GM23338 (cell line): ENCODE measurements around the gene MAN2C1. TPM values are rescaled to one million over a fixed set of nuclear protein-coding genes. Genes with fewer than 3 reads are reported as not detected.
"Not testable (repeated sequence)": the region's sequence is repeated elsewhere in the genome, so short reads cannot be mapped to it uniquely, and the experiment has no call there.

ENCODE experiments used
- ATAC-seq: fragments of 200-7000 bp; cut with Tn5 transposase; 3 replicates; pipeline ENCODE4 v1.9.1; 2020
- DNase-seq: peaks from one replicate; pipeline ENCODE4 v3.0.0-alpha.2; 2015; ENCODE audit warnings: low spot score
- H2AFZ ChIP-seq: fragments of 200-600 bp; sonication (generic); 2 replicates; pipeline ENCODE4 v1.8.0; 2016; ENCODE audit warnings: antibody characterized with exemption, mild to moderate bottlenecking, moderate library complexity
- H3F3A ChIP-seq: fragments of 200-600 bp; sonication (generic); replicated peaks from 2 replicates; pipeline ENCODE4 v1.8.0; 2017; ENCODE audit warnings: antibody characterized with exemption, mixed run types, low read depth
- H3K27ac ChIP-seq: fragments of 200-600 bp; sonication (generic); 2 replicates; pipeline ENCODE4 v1.6.1; 2016; ENCODE audit warnings: low read depth
- H3K27me3 ChIP-seq: fragments of 200-600 bp; sonication (generic); 2 replicates; pipeline ENCODE4 v1.8.0; 2016; ENCODE audit warnings: mild to moderate bottlenecking, mixed run types, moderate library complexity; ENCODE audit not compliant: insufficient read depth
- H3K36me3 ChIP-seq: fragments of 200-600 bp; sonication (generic); 2 replicates; pipeline ENCODE4 v1.8.0; 2016; ENCODE audit warnings: mild to moderate bottlenecking; ENCODE audit not compliant: insufficient read depth
- H3K4me1 ChIP-seq: fragments of 200-600 bp; sonication (generic); 2 replicates; pipeline ENCODE4 v1.8.0; 2016; ENCODE audit warnings: mild to moderate bottlenecking, moderate library complexity; ENCODE audit not compliant: insufficient read depth
- H3K4me2 ChIP-seq: fragments of 200-600 bp; sonication (generic); 2 replicates; pipeline ENCODE4 v1.7.1; 2017; ENCODE audit warnings: mixed run types
- H3K4me3 ChIP-seq: fragments of 200-600 bp; sonication (generic); 2 replicates; pipeline ENCODE4 v1.6.1; 2016; ENCODE audit warnings: mixed run types
- H3K79me2 ChIP-seq: fragments of 200-600 bp; sonication (generic); replicated peaks from 2 replicates; pipeline ENCODE4 v1.8.0; 2017; ENCODE audit warnings: mild to moderate bottlenecking; ENCODE audit not compliant: insufficient read depth
- H3K9me2 ChIP-seq: fragments of 200-600 bp; sonication (generic); 2 replicates; pipeline ENCODE4 v1.8.0; 2017; ENCODE audit not compliant: insufficient read depth
- H4K20me1 ChIP-seq: fragments of 200-600 bp; sonication (generic); replicated peaks from 2 replicates; pipeline ENCODE4 v1.8.0; 2017; ENCODE audit warnings: mild to moderate bottlenecking; ENCODE audit not compliant: insufficient read depth
- H3K27ac Mint-ChIP-seq: 2 replicates; pipeline ENCODE4 v1.8.0; 2020; ENCODE audit warnings: inconsistent platforms, mild to moderate bottlenecking, moderate library complexity, mixed read lengths
- H3K27me3 Mint-ChIP-seq: 3 replicates; pipeline ENCODE4 v1.8.0; 2022; ENCODE audit warnings: low read depth, mild to moderate bottlenecking, moderate library complexity, mixed read lengths, inconsistent platforms; ENCODE audit not compliant: insufficient read depth, poor library complexity
- H3K36me3 Mint-ChIP-seq: 3 replicates; pipeline ENCODE4 v1.8.0; 2021; ENCODE audit warnings: low read depth, mild to moderate bottlenecking, inconsistent platforms, moderate library complexity, mixed read lengths
- H3K4me1 Mint-ChIP-seq: 3 replicates; pipeline ENCODE4 v1.8.0; 2020; ENCODE audit warnings: mild to moderate bottlenecking, inconsistent platforms, mixed read lengths
- H3K4me3 Mint-ChIP-seq: 3 replicates; pipeline ENCODE4 v1.8.0; 2021; ENCODE audit warnings: moderate library complexity, mild to moderate bottlenecking, inconsistent platforms, mixed read lengths
- H3K9me3 Mint-ChIP-seq: 3 replicates; pipeline ENCODE4 v1.8.0; 2020; ENCODE audit warnings: moderate library complexity, mild to moderate bottlenecking, inconsistent platforms, mixed read lengths
- CREB1 ChIP-seq: fragments of 250-450 bp; sonication (Bioruptor Pico); IDR thresholded peaks from 2 replicates; pipeline ENCODE4 v1.5.0; 2020; ENCODE audit warnings: low read depth, mild to moderate bottlenecking, moderate library complexity
- STAT1 ChIP-seq: IDR thresholded peaks from one replicate; pipeline ENCODE4 v1.6.1; 2016; ENCODE audit warnings: antibody characterized with exemption; ENCODE audit not compliant: unreplicated experiment
- polyA plus RNA-seq: library from polyadenylated mRNA; unstranded; fragments of >200 nt; fragmentation: Nextera tagmentation; extraction: Ambion mirVana; gene quantifications from 2 replicates; pipeline ENCODE4 v1.2.1, GENCODE V29; 2016
- total RNA-seq: library from RNA; depleted of rRNA; stranded (reverse); fragments of >200 nt; shearing (Covaris generic); gene quantifications from 2 replicates; pipeline ENCODE4 v1.2.3, GENCODE V29; 2014
- TF ChIP-seq, protein P1 (sequence below): fragments of 250-450 bp; sonication (Bioruptor Pico); IDR thresholded peaks from 2 replicates; pipeline ENCODE4 v1.5.0; 2020; ENCODE audit warnings: mild to moderate bottlenecking, moderate library complexity
- TF ChIP-seq, protein P2 (sequence below), 2 experiments: fragments of 200-600 bp in 1 of 2; sonication (generic) in 1 of 2; conservative IDR thresholded peaks; 2 replicates each; pipeline versions ENCODE4 v1.5.1 to v1.6.1; 2016 to 2017; ENCODE audit warnings: antibody characterized with exemption in 2 of 2, low read depth in 2 of 2, mild to moderate bottlenecking in 2 of 2, moderate library complexity in 1 of 2
- TF ChIP-seq, protein P3 (sequence below): IDR thresholded peaks from 2 replicates; pipeline ENCODE4 v1.6.1; 2016; ENCODE audit warnings: antibody characterized with exemption

Gene MAN2C1
- total and polyA plus RNA-seq, 2 experiments from 2014 or later, result 42.3 to 129 TPM

DNA sequence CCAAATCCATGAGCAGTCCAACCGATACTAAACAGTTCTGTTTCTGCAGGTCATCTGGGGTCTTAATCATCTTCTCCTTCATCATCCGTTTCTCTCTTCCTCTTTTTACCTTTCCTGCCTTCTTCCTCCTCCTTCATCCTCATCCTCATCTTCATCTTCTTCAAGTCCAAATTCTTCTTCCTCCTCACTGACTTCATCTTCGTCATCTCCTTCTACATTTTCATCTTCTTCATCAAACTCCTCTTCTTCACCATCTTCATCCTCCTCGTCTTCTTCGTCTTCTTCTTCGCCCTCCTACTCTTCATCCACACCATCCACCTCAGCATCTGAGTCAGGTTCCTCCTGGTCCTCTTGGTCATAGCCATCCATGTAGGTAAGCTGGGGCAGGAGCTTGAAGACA is 46.7 kb downstream of the MAN2C1 start (continued):
- TF ChIP-seq, protein P1, sequence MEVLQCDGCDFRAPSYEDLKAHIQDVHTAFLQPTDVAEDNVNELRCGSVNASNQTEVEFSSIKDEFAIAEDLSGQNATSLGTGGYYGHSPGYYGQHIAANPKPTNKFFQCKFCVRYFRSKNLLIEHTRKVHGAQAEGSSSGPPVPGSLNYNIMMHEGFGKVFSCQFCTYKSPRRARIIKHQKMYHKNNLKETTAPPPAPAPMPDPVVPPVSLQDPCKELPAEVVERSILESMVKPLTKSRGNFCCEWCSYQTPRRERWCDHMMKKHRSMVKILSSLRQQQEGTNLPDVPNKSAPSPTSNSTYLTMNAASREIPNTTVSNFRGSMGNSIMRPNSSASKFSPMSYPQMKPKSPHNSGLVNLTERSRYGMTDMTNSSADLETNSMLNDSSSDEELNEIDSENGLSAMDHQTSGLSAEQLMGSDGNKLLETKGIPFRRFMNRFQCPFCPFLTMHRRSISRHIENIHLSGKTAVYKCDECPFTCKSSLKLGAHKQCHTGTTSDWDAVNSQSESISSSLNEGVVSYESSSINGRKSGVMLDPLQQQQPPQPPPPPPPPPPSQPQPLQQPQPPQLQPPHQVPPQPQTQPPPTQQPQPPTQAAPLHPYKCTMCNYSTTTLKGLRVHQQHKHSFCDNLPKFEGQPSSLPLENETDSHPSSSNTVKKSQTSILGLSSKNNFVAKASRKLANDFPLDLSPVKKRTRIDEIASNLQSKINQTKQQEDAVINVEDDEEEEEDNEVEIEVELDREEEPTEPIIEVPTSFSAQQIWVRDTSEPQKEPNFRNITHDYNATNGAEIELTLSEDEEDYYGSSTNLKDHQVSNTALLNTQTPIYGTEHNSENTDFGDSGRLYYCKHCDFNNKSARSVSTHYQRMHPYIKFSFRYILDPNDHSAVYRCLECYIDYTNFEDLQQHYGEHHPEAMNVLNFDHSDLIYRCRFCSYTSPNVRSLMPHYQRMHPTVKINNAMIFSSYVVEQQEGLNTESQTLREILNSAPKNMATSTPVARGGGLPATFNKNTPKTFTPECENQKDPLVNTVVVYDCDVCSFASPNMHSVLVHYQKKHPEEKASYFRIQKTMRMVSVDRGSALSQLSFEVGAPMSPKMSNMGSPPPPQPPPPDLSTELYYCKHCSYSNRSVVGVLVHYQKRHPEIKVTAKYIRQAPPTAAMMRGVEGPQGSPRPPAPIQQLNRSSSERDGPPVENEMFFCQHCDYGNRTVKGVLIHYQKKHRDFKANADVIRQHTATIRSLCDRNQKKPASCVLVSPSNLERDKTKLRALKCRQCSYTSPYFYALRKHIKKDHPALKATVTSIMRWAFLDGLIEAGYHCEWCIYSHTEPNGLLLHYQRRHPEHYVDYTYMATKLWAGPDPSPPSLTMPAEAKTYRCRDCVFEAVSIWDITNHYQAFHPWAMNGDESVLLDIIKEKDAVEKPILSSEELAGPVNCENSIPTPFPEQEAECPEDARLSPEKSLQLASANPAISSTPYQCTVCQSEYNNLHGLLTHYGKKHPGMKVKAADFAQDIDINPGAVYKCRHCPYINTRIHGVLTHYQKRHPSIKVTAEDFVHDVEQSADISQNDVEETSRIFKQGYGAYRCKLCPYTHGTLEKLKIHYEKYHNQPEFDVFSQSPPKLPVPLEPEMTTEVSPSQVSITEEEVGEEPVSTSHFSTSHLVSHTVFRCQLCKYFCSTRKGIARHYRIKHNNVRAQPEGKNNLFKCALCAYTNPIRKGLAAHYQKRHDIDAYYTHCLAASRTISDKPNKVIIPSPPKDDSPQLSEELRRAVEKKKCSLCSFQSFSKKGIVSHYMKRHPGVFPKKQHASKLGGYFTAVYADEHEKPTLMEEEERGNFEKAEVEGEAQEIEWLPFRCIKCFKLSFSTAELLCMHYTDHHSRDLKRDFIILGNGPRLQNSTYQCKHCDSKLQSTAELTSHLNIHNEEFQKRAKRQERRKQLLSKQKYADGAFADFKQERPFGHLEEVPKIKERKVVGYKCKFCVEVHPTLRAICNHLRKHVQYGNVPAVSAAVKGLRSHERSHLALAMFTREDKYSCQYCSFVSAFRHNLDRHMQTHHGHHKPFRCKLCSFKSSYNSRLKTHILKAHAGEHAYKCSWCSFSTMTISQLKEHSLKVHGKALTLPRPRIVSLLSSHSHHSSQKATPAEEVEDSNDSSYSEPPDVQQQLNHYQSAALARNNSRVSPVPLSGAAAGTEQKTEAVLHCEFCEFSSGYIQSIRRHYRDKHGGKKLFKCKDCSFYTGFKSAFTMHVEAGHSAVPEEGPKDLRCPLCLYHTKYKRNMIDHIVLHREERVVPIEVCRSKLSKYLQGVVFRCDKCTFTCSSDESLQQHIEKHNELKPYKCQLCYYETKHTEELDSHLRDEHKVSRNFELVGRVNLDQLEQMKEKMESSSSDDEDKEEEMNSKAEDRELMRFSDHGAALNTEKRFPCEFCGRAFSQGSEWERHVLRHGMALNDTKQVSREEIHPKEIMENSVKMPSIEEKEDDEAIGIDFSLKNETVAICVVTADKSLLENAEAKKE (CRISPR knock-in tag), result no peak
- TF ChIP-seq STAT1 (no peak), CREB1 (CRISPR knock-in tag) (no peak)
- TF ChIP-seq, protein P2, sequence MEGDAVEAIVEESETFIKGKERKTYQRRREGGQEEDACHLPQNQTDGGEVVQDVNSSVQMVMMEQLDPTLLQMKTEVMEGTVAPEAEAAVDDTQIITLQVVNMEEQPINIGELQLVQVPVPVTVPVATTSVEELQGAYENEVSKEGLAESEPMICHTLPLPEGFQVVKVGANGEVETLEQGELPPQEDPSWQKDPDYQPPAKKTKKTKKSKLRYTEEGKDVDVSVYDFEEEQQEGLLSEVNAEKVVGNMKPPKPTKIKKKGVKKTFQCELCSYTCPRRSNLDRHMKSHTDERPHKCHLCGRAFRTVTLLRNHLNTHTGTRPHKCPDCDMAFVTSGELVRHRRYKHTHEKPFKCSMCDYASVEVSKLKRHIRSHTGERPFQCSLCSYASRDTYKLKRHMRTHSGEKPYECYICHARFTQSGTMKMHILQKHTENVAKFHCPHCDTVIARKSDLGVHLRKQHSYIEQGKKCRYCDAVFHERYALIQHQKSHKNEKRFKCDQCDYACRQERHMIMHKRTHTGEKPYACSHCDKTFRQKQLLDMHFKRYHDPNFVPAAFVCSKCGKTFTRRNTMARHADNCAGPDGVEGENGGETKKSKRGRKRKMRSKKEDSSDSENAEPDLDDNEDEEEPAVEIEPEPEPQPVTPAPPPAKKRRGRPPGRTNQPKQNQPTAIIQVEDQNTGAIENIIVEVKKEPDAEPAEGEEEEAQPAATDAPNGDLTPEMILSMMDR (conservative IDR thresholded peaks at IDR 0.05; ENCODE audit: low read depth in 2 of 2), result no peak
- TF ChIP-seq, protein P3, sequence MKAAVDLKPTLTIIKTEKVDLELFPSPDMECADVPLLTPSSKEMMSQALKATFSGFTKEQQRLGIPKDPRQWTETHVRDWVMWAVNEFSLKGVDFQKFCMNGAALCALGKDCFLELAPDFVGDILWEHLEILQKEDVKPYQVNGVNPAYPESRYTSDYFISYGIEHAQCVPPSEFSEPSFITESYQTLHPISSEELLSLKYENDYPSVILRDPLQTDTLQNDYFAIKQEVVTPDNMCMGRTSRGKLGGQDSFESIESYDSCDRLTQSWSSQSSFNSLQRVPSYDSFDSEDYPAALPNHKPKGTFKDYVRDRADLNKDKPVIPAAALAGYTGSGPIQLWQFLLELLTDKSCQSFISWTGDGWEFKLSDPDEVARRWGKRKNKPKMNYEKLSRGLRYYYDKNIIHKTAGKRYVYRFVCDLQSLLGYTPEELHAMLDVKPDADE, result no peak

DNA sequence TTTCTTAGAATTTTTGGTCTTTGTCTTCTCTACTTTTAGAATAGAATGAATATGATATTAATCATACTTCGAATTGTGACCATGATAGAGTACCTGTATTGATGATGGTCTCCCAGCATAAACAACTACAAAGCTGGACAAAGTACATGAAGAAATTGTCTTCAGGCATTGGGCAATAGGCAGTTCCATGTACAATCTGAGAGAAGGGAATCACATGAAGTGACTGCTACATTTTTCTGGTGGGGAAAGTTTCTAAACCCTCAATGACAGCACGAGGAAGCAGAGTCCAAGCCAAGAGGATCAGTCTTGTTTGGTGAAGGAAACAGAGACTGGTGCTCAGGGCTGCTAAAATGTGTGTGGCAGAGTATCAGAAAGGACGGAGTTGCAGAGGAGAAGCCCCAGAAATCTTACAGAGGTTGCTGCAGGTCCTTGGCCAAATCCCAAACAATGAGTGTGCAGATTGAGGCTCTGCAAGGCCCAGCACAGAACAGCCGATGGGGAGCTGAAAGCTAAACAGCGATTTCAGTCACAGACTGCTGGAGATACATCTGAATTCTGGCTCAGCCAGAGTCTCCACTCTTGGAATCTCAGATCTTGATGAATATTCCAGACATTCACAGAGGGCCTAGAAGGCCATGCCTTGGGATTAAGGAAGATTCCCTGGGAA is 49.0 kb downstream of the MAN2C1 start:
- H3K36me3 Mint-ChIP-seq, H4K20me1 ChIP-seq, H3K4me1 ChIP-seq, H3K27me3 ChIP-seq, H3K4me2 ChIP-seq, H3K36me3 ChIP-seq, ATAC-seq, H3K4me3 ChIP-seq, H3K27ac Mint-ChIP-seq, H3K9me2 ChIP-seq, H3F3A ChIP-seq, H3K4me3 Mint-ChIP-seq, H3K79me2 ChIP-seq, H3K27ac ChIP-seq, DNase-seq, H2AFZ ChIP-seq, H3K4me1 Mint-ChIP-seq: not testable (repeated sequence)
- peaks cover 10% of the 10 kb centered on the region; the same call in 2 of the 3 replicates for H3K9me3 Mint-ChIP-seq
- H3K27me3 Mint-ChIP-seq, result peaks cover 17% of the 10 kb centered on the region
